WTC11 (cell line): ENCODE data around the gene TJP3. TPM values are rescaled to one million over a fixed set of nuclear protein-coding genes. Genes with fewer than 3 reads are reported as not detected.

Experiments used
- AFF4 ChIP-seq: sonication (generic); formaldehyde crosslinking; IDR thresholded peaks from 2 replicates; pipeline ENCODE4 v1.8.1; 2023; ENCODE audit warnings: mild to moderate bottlenecking, missing genetic modification reagents, borderline replicate concordance
- CREB1 ChIP-seq: sonication (generic); formaldehyde crosslinking; IDR thresholded peaks from 2 replicates; pipeline ENCODE4 v1.8.0; 2023; ENCODE audit warnings: mild to moderate bottlenecking, missing genetic modification reagents
- E2F1 ChIP-seq: sonication (generic); formaldehyde crosslinking; IDR thresholded peaks from 2 replicates; pipeline ENCODE4 v1.8.0; 2022; ENCODE audit warnings: mild to moderate bottlenecking, missing genetic modification reagents
- E2F4 ChIP-seq: sonication (generic); formaldehyde crosslinking; IDR thresholded peaks from 2 replicates; pipeline ENCODE4 v1.8.1; 2022; ENCODE audit warnings: low read depth, mild to moderate bottlenecking, moderate library complexity, missing genetic modification reagents, borderline replicate concordance
- FOXK1 ChIP-seq: sonication (generic); formaldehyde crosslinking; IDR thresholded peaks from 2 replicates; pipeline ENCODE4 v1.8.0; 2022; ENCODE audit warnings: mild to moderate bottlenecking, moderate library complexity, missing genetic modification reagents
- PRRX2 ChIP-seq: fragments of 250-450 bp; sonication (Bioruptor Pico); IDR thresholded peaks from 2 replicates; pipeline ENCODE4 v1.8.0; 2021; ENCODE audit warnings: mild to moderate bottlenecking
- RORB ChIP-seq: fragments of 250-450 bp; sonication (Bioruptor Pico); IDR thresholded peaks from 2 replicates; pipeline ENCODE4 v1.9.0; 2021; ENCODE audit warnings: mild to moderate bottlenecking
- SOX15 ChIP-seq: fragments of 250-450 bp; sonication (Bioruptor Pico); IDR thresholded peaks from 2 replicates; pipeline ENCODE4 v1.9.0; 2021; ENCODE audit warnings: mild to moderate bottlenecking
- STAT6 ChIP-seq: sonication (generic); formaldehyde crosslinking; conservative IDR thresholded peaks from 2 replicates; pipeline ENCODE4 v1.8.1; 2023; ENCODE audit warnings: mild to moderate bottlenecking, low read depth, missing genetic modification reagents, moderate library complexity
- TEAD1 ChIP-seq: sonication (generic); formaldehyde crosslinking; IDR thresholded peaks from 2 replicates; pipeline ENCODE4 v1.8.0; 2022; ENCODE audit warnings: mild to moderate bottlenecking, missing genetic modification reagents
- ZBTB21 ChIP-seq: sonication (generic); formaldehyde crosslinking; IDR thresholded peaks from 2 replicates; pipeline ENCODE4 v1.8.1; 2023; ENCODE audit warnings: mild to moderate bottlenecking, missing genetic modification reagents, borderline replicate concordance
- ZNF138 ChIP-seq: sonication (generic); formaldehyde crosslinking; conservative IDR thresholded peaks from 2 replicates; pipeline ENCODE4 v1.8.1; 2022; ENCODE audit warnings: mild to moderate bottlenecking, moderate library complexity, missing genetic modification reagents
- ZNF512 ChIP-seq: sonication (generic); formaldehyde crosslinking; IDR thresholded peaks from 2 replicates; pipeline ENCODE4 v1.8.1; 2022; ENCODE audit warnings: missing genetic modification reagents, borderline replicate concordance
- total RNA-seq: library from RNA; stranded (reverse); gene quantifications from 3 replicates; pipeline ENCODE4 v1.2.3, GENCODE V29; 2021
- TF ChIP-seq, protein P1 (sequence below): sonication (generic); formaldehyde crosslinking; IDR thresholded peaks from 2 replicates; pipeline ENCODE4 v1.8.0; 2023; ENCODE audit warnings: missing genetic modification reagents
- TF ChIP-seq, protein P2 (sequence below): fragments of 250-450 bp; sonication (Bioruptor Pico); IDR thresholded peaks from 2 replicates; pipeline ENCODE4 v2.1.2; 2022; ENCODE audit warnings: mild to moderate bottlenecking, moderate library complexity
- TF ChIP-seq, protein P3 (sequence below): fragments of 250-450 bp; sonication (Bioruptor Pico); IDR thresholded peaks from 2 replicates; pipeline ENCODE4 v1.9.0; 2021; ENCODE audit warnings: moderate library complexity, mild to moderate bottlenecking, inconsistent platforms, borderline replicate concordance
- TF ChIP-seq, protein P4 (sequence below): sonication (generic); formaldehyde crosslinking; IDR thresholded peaks from 2 replicates; pipeline ENCODE4 v1.8.0; 2023; ENCODE audit warnings: missing genetic modification reagents, mild to moderate bottlenecking, borderline replicate concordance
- TF ChIP-seq, protein P5 (sequence below): sonication (generic); formaldehyde crosslinking; IDR thresholded peaks from 2 replicates; pipeline ENCODE4 v1.8.1; 2022; ENCODE audit warnings: mild to moderate bottlenecking, moderate library complexity, missing genetic modification reagents

The TJP3 gene
- total RNA-seq, 1 experiment from 2014 or later = 36.2 TPM

DNA sequence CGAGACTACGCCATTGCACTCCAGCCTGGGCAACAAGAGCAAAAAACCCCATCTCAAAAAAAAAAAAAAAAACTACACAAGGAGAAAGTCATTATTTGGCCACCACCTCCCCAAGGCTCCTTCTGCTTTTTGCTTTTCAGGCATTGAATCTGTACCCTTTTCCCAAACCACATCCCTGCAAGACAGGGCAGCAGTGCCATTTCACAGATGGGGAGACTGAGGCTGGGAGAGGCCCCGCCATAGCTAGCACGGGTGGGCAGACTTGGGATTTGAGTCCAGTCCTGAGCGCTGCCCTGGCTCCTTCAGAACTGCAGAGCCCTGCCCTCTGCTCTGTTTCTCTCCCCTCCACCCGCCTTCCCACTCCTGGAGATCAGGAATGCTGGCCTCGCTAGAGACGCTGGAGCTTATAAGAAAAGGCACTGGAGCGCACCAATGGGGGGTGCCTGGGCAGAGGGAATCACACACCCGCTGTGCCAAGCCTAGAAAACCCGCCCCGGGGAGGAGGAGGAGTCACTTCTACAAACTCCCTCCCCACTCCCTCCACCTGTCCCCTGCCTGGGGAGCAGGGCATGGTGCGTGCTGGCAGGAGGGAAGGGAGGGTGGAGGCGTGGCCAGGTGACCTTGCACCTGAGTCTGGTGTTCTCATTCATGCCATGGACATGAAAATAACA, 17.6 kb downstream of the TJP3 start (continued):
- TF ChIP-seq, protein P1, sequence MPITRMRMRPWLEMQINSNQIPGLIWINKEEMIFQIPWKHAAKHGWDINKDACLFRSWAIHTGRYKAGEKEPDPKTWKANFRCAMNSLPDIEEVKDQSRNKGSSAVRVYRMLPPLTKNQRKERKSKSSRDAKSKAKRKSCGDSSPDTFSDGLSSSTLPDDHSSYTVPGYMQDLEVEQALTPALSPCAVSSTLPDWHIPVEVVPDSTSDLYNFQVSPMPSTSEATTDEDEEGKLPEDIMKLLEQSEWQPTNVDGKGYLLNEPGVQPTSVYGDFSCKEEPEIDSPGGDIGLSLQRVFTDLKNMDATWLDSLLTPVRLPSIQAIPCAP (CRISPR knock-in tag) = no peak
- TF ChIP-seq, protein P2, sequence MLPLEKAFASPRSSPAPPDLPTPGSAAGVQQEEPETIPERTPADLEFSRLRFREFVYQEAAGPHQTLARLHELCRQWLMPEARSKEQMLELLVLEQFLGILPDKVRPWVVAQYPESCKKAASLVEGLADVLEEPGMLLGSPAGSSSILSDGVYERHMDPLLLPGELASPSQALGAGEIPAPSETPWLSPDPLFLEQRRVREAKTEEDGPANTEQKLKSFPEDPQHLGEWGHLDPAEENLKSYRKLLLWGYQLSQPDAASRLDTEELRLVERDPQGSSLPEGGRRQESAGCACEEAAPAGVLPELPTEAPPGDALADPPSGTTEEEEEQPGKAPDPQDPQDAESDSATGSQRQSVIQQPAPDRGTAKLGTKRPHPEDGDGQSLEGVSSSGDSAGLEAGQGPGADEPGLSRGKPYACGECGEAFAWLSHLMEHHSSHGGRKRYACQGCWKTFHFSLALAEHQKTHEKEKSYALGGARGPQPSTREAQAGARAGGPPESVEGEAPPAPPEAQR (CRISPR knock-in tag) = no peak
- TF ChIP-seq STAT6 (CRISPR knock-in tag) (no peak), ZNF512 (CRISPR knock-in tag) (no peak), RORB (CRISPR knock-in tag) (no peak), ZNF138 (CRISPR knock-in tag) (no peak), E2F1 (CRISPR knock-in tag) (no peak), CREB1 (no peak), AFF4 (no peak), E2F4 (CRISPR knock-in tag) (no peak), TEAD1 (CRISPR knock-in tag) (0 out of 2 replicates have a peak, but pooled peaks have one; percentile 20), PRRX2 (CRISPR knock-in tag) (no peak), ZBTB21 (no peak), FOXK1 (CRISPR knock-in tag) (no peak), SOX15 (no peak)
- TF ChIP-seq, protein P3, sequence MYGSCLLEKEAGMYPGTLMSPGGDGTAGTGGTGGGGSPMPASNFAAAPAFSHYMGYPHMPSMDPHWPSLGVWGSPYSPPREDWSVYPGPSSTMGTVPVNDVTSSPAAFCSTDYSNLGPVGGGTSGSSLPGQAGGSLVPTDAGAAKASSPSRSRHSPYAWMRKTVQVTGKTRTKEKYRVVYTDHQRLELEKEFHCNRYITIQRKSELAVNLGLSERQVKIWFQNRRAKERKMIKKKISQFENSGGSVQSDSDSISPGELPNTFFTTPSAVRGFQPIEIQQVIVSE (CRISPR knock-in tag) = no peak
- TF ChIP-seq, protein P4, sequence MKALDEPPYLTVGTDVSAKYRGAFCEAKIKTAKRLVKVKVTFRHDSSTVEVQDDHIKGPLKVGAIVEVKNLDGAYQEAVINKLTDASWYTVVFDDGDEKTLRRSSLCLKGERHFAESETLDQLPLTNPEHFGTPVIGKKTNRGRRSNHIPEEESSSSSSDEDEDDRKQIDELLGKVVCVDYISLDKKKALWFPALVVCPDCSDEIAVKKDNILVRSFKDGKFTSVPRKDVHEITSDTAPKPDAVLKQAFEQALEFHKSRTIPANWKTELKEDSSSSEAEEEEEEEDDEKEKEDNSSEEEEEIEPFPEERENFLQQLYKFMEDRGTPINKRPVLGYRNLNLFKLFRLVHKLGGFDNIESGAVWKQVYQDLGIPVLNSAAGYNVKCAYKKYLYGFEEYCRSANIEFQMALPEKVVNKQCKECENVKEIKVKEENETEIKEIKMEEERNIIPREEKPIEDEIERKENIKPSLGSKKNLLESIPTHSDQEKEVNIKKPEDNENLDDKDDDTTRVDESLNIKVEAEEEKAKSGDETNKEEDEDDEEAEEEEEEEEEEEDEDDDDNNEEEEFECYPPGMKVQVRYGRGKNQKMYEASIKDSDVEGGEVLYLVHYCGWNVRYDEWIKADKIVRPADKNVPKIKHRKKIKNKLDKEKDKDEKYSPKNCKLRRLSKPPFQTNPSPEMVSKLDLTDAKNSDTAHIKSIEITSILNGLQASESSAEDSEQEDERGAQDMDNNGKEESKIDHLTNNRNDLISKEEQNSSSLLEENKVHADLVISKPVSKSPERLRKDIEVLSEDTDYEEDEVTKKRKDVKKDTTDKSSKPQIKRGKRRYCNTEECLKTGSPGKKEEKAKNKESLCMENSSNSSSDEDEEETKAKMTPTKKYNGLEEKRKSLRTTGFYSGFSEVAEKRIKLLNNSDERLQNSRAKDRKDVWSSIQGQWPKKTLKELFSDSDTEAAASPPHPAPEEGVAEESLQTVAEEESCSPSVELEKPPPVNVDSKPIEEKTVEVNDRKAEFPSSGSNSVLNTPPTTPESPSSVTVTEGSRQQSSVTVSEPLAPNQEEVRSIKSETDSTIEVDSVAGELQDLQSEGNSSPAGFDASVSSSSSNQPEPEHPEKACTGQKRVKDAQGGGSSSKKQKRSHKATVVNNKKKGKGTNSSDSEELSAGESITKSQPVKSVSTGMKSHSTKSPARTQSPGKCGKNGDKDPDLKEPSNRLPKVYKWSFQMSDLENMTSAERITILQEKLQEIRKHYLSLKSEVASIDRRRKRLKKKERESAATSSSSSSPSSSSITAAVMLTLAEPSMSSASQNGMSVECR = no peak
- TF ChIP-seq, protein P5, sequence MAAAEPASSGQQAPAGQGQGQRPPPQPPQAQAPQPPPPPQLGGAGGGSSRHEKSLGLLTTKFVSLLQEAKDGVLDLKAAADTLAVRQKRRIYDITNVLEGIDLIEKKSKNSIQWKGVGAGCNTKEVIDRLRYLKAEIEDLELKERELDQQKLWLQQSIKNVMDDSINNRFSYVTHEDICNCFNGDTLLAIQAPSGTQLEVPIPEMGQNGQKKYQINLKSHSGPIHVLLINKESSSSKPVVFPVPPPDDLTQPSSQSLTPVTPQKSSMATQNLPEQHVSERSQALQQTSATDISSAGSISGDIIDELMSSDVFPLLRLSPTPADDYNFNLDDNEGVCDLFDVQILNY (CRISPR knock-in tag) = no peak
